Activated T-cell treated with anti-CD3 and anti-CD28 coated beads, Interleukin-2, amount 50 U/mL, for 24 hours (primary cell): ENCODE data around the gene GRIP2.

ENCODE experiments used
- DNase-seq: peaks from one replicate; pipeline ENCODE4 v3.0.0-alpha.2; 2020
- H3K27ac Mint-ChIP-seq: 2 replicates; pipeline ENCODE4 v1.8.0; 2020; ENCODE audit warnings: mild to moderate bottlenecking, mixed read lengths
- H3K27me3 Mint-ChIP-seq: 2 replicates; pipeline ENCODE4 v1.8.0; 2020; ENCODE audit warnings: mixed read lengths
- H3K36me3 Mint-ChIP-seq: 2 replicates; pipeline ENCODE4 v1.8.0; 2020; ENCODE audit warnings: low read depth, mixed read lengths
- H3K4me1 Mint-ChIP-seq: 2 replicates; pipeline ENCODE4 v1.8.0; 2020; ENCODE audit warnings: low read depth, mixed read lengths
- H3K4me3 Mint-ChIP-seq: 2 replicates; pipeline ENCODE4 v1.8.0; 2020; ENCODE audit warnings: mild to moderate bottlenecking, moderate library complexity, mixed read lengths
- H3K9me3 Mint-ChIP-seq: 2 replicates; pipeline ENCODE4 v1.8.0; 2020; ENCODE audit warnings: mixed read lengths

GRIP2 gene

GRCh38 chr3:14537590-14538450 lies 2.3 kb downstream of the GRIP2 start:
- H3K9me3 Mint-ChIP-seq = no peaks in the 10 kb centered on the region
- peaks cover 6% of the 10 kb centered on the region for H3K27me3 Mint-ChIP-seq
- DNase-seq = no peak
- peak overlapping the region; percentile 10 for H3K27ac Mint-ChIP-seq
- H3K4me3 Mint-ChIP-seq = no peak overlapping the region
- no peaks in the 10 kb centered on the region for H3K4me1 Mint-ChIP-seq
- H3K36me3 Mint-ChIP-seq = no peaks in the 10 kb centered on the region

GRCh38 chr3:14536837-14537589 lies 3.1 kb downstream of the GRIP2 start:
- H3K4me3 Mint-ChIP-seq = no peak overlapping the region
- H3K27ac Mint-ChIP-seq = peak overlapping the region; percentile 10
- H3K36me3 Mint-ChIP-seq = no peaks in the 10 kb centered on the region
- peaks cover 7% of the 10 kb centered on the region for H3K27me3 Mint-ChIP-seq
- H3K9me3 Mint-ChIP-seq = no peaks in the 10 kb centered on the region
- no peaks in the 10 kb centered on the region for H3K4me1 Mint-ChIP-seq
- DNase-seq = no peak

DNA sequence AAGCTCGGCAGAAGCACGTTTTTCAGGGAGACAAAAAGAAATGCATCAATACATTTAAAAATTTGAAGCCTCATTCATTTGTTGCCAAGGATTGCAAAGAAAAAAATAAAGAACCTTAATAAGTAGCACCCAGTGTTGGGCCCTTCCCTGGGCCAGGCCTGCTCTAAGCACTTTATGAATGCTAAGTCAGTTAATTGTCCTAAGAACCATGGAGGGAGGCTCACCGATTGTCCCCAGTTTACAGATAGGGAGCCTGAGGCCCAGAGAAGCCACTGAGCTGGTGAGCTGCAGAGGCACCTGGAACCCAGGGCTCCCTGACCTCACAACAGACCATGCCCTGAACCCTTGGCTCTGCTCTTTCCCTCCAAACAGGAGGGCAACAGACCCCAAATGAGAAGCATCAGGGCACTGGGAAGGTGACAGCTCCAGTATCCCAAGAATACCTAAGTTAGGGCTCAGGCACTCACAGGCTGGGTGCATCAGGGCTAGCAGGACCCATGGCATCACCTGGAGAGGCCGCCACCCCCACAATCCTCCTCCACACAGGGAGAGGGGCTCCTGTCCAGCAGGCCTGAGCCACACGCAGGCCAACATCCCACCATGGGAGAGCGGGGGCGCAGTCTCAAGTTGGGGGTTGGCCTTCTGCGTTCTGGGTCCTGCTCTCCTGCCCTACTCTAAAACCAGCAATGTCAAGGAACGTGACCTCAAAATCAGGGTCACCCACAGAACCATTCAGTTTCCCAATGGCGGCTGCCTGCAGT lies 3.9 kb downstream of the GRIP2 start:
- Mint-ChIP-seq H3K36me3 (no peaks in the 10 kb centered on the region), H3K27ac (no peak overlapping the region), H3K4me1 (no peaks in the 10 kb centered on the region), H3K4me3 (no peak overlapping the region), H3K27me3 (peaks cover 7% of the 10 kb centered on the region), H3K9me3 (no peaks in the 10 kb centered on the region)
- no peak for DNase-seq

GRCh38 chr3:14535616-14536015 lies 4.5 kb downstream of the GRIP2 start:
- H3K4me3 Mint-ChIP-seq = no peak overlapping the region
- no peaks in the 10 kb centered on the region for H3K4me1 Mint-ChIP-seq
- no peaks in the 10 kb centered on the region for H3K36me3 Mint-ChIP-seq
- no peak for DNase-seq
- no peak overlapping the region for H3K27ac Mint-ChIP-seq
- H3K9me3 Mint-ChIP-seq = no peaks in the 10 kb centered on the region
- peaks cover 7% of the 10 kb centered on the region for H3K27me3 Mint-ChIP-seq

- peaks cover 10% of the 10 kb centered on the region for H3K27me3 Mint-ChIP-seq
- no peak for DNase-seq
- no peaks in the 10 kb centered on the region for H3K36me3 Mint-ChIP-seq
- H3K9me3 Mint-ChIP-seq = no peaks in the 10 kb centered on the region
- no peak overlapping the region for H3K27ac Mint-ChIP-seq
- no peak overlapping the region for H3K4me3 Mint-ChIP-seq
- no peaks in the 10 kb centered on the region for H3K4me1 Mint-ChIP-seq
These were observed 5.5 kb downstream of the GRIP2 start for GRCh38 chr3:14534516-14535191.

DNA sequence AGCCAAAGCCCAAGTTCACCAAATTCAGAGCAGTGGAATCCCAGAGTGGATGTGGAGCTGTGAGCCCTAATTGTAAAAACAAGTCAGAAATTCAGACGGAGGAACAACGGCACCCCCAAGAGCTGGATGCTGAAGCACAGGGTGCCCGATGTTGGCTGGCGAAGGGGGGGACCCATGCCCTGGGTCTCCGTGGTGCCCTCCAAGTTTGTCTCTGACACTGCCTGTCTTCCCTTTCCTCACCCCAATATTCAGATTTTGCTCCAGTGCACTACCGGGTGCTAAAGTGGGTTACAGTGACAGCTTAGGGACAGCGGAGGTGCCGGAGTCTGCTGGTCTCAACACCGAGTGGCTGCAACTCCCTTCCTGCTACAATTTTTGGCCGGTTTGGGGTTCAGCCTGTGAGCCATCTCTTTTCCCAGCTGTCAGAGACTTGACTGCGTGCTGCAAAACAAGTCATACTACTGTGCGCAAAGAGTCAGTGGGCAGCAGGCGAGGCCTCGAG lies 6.6 kb downstream of the GRIP2 start:
- Mint-ChIP-seq H3K27ac (no peak overlapping the region), H3K27me3 (peaks cover 10% of the 10 kb centered on the region), H3K9me3 (no peaks in the 10 kb centered on the region), H3K36me3 (no peaks in the 10 kb centered on the region), H3K4me3 (no peak overlapping the region), H3K4me1 (no peaks in the 10 kb centered on the region)
- no peak for DNase-seq

- peaks cover 13% of the 10 kb centered on the region for H3K27me3 Mint-ChIP-seq
- no peaks in the 10 kb centered on the region for H3K36me3 Mint-ChIP-seq
- H3K9me3 Mint-ChIP-seq = no peaks in the 10 kb centered on the region
- DNase-seq = no peak
- H3K4me1 Mint-ChIP-seq = no peaks in the 10 kb centered on the region
- H3K27ac Mint-ChIP-seq = no peak overlapping the region
- no peak overlapping the region for H3K4me3 Mint-ChIP-seq
These were observed 7.3 kb downstream of the GRIP2 start for GRCh38 chr3:14532691-14533456.

DNA sequence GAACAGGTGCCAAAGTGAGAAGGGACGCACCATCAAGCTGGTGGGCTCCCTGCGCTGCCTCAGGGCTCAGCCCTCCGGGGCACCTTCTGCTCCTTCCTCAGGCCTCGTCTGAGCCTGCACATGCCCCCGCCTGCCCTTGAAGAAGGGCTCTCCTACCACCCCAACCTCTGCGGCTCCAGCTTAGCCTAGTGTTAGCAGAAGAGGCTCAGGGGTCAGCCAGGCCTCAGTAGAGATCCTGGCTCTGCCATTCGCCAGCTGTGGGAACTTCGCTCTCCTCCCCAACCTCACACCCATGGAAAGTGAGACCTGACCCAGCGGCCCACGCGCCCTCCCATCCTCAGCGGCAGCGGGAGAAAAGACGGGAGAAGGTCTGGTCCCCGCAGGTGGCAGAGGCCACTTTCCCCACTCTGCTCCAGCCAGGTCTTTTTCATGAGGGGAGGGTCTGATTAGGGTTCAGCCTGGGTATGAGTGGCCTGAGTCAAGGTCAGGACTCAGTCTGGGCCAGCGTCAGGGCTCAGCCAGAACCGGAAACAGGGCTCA lies 8.2 kb downstream of the GRIP2 start:
- Mint-ChIP-seq H3K9me3 (no peaks in the 10 kb centered on the region), H3K4me3 (no peak overlapping the region), H3K36me3 (no peaks in the 10 kb centered on the region), H3K27ac (no peak overlapping the region), H3K4me1 (no peaks in the 10 kb centered on the region), H3K27me3 (peaks cover 14% of the 10 kb centered on the region)
- no peak for DNase-seq

DNA sequence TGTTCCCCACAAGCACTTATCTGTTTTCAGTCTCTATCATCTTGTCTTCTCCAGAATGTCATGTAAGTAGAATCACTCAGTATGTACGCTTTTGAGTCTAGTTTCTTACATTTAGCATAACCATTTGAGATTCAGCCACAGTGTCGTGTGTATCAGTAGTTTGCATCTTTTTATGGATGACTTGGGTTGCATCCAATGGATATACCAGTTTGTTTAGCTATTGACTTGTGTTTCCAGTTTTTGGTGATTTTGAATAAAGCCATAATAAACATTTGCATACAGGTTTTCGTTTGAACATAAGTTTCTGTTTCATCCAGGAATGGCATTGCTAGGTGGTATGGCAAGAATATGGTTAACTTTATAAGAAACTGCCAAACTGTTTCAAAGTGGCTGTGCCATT lies 12.1 kb downstream of the GRIP2 start:
- H3K4me1 Mint-ChIP-seq = peaks cover 3% of the 10 kb centered on the region
- no peaks in the 10 kb centered on the region for H3K36me3 Mint-ChIP-seq
- H3K27ac Mint-ChIP-seq = no peak overlapping the region
- DNase-seq = no peak
- H3K4me3 Mint-ChIP-seq = no peak overlapping the region
- peaks cover 14% of the 10 kb centered on the region for H3K27me3 Mint-ChIP-seq
- H3K9me3 Mint-ChIP-seq = no peaks in the 10 kb centered on the region

GRCh38 chr3:14525685-14526631 lies 14.2 kb downstream of the GRIP2 start:
- no peak for DNase-seq
- peaks cover 3% of the 10 kb centered on the region for H3K4me1 Mint-ChIP-seq
- H3K27ac Mint-ChIP-seq = no peak overlapping the region
- no peaks in the 10 kb centered on the region for H3K9me3 Mint-ChIP-seq
- H3K4me3 Mint-ChIP-seq = no peak overlapping the region
- H3K36me3 Mint-ChIP-seq = no peaks in the 10 kb centered on the region
- H3K27me3 Mint-ChIP-seq = peaks cover 13% of the 10 kb centered on the region

GRCh38 chr3:14524920-14525660 lies 15.1 kb downstream of the GRIP2 start:
- Mint-ChIP-seq H3K36me3 (no peaks in the 10 kb centered on the region), H3K9me3 (no peaks in the 10 kb centered on the region)
- no peak for DNase-seq

GRCh38 chr3:14524311-14524711 lies 15.8 kb downstream of the GRIP2 start:
- peaks cover 14% of the 10 kb centered on the region for H3K27me3 Mint-ChIP-seq
- no peak overlapping the region for H3K4me3 Mint-ChIP-seq
- no peak for DNase-seq
- no peaks in the 10 kb centered on the region for H3K9me3 Mint-ChIP-seq
- H3K4me1 Mint-ChIP-seq = peaks cover 3% of the 10 kb centered on the region
- H3K36me3 Mint-ChIP-seq = no peaks in the 10 kb centered on the region
- H3K27ac Mint-ChIP-seq = no peak overlapping the region

More at GRCh38 chr3:14524920-14525660, 15.1 kb downstream of the GRIP2 start:
- H3K4me3 Mint-ChIP-seq = no peak overlapping the region
- H3K27me3 Mint-ChIP-seq = peaks cover 15% of the 10 kb centered on the region
- no peak overlapping the region for H3K27ac Mint-ChIP-seq
- H3K4me1 Mint-ChIP-seq = peaks cover 3% of the 10 kb centered on the region
